Natural killer cell treated with Interleukin-12 subunit alpha and Interleukin-12 subunit beta and Interleukin-15 and Interleukin-18, amount 100 ng/mL, for 72 hours (primary cell): Measurements from ENCODE around the gene WWC2. TPM values are rescaled to one million over a fixed set of nuclear protein-coding genes. Genes with fewer than 3 reads are reported as not detected.
A peak's percentile ranks its signal among the peaks of the same experiment; 100 is the strongest.

Experiments used
- ATAC-seq, 2 donors: fragments of 150-1000 bp; cut with Tn5 transposase in 1 of 2; sonication (Bioruptor Pico), chemical (Tn5 transposase) in 1 of 2; 2 replicates each; pipeline ENCODE4 v1.10.0; 2021
- DNase-seq: peaks from one replicate; pipeline ENCODE4 v3.0.0; 2022; ENCODE audit warnings: low spot score
- H3K27ac Mint-ChIP-seq, 2 donors: 1 replicate in 1 of 2; 2 replicates in 1 of 2; pipeline ENCODE4 v1.8.0; 2022; ENCODE audit warnings: mixed read lengths in 2 of 2, mild to moderate bottlenecking in 1 of 2, moderate library complexity in 1 of 2
- H3K27me3 Mint-ChIP-seq, 2 donors: 1 replicate in 1 of 2; 2 replicates in 1 of 2; pipeline ENCODE4 v1.8.0; 2022; ENCODE audit warnings: mixed read lengths in 2 of 2
- H3K36me3 Mint-ChIP-seq: one replicate; pipeline ENCODE4 v1.8.0; 2022; ENCODE audit warnings: mixed read lengths
- H3K4me1 Mint-ChIP-seq, 2 donors: 1 replicate in 1 of 2; 2 replicates in 1 of 2; pipeline ENCODE4 v1.8.0; 2022; ENCODE audit warnings: low read depth in 2 of 2, mixed read lengths in 2 of 2, mild to moderate bottlenecking in 1 of 2
- H3K4me3 Mint-ChIP-seq: one replicate; pipeline ENCODE4 v1.8.0; 2022; ENCODE audit warnings: mixed read lengths
- H3K9me3 Mint-ChIP-seq: 2 replicates; pipeline ENCODE4 v1.8.0; 2022; ENCODE audit warnings: mixed read lengths
- total RNA-seq, 2 donors: library from RNA; stranded (reverse); gene quantifications; one replicate each; pipeline ENCODE4 v1.2.3, GENCODE V29; 2022

WWC2 gene
- total RNA-seq, 2 donors from 2014 or later = 5.1 to 10.0 TPM

- Mint-ChIP-seq H3K27ac (no peak overlapping the region), H3K27me3 (peaks cover 13 to 17% of the 10 kb centered on the region in 2 donors), H3K4me3 (no peak overlapping the region), H3K4me1 (peaks cover 0 to 8% of the 10 kb centered on the region in 2 donors), H3K36me3 (no peaks in the 10 kb centered on the region), H3K9me3 (peaks cover 2% of the 10 kb centered on the region)
- ATAC-seq (no peak), DNase-seq (no peak)
Measured at GRCh38 chr4:183327827-183328226, 228.8 kb downstream of the WWC2 start.

GRCh38 chr4:183328832-183329231 lies 229.8 kb downstream of the WWC2 start:
- ATAC-seq = no peak
- H3K4me1 Mint-ChIP-seq = peaks cover 3 to 14% of the 10 kb centered on the region in 2 donors
- H3K27ac Mint-ChIP-seq = peak overlapping the region in 1 of 2 donors; percentile 9
- no peak overlapping the region for H3K4me3 Mint-ChIP-seq
- DNase-seq = no peak
- no peaks in the 10 kb centered on the region for H3K36me3 Mint-ChIP-seq
- peaks cover 4% of the 10 kb centered on the region for H3K9me3 Mint-ChIP-seq
- H3K27me3 Mint-ChIP-seq = peaks cover 16 to 20% of the 10 kb centered on the region in 2 donors

GRCh38 chr4:183329244-183329643 lies 230.2 kb downstream of the WWC2 start:
- H3K4me1 Mint-ChIP-seq = peaks cover 7 to 18% of the 10 kb centered on the region in 2 donors
- H3K9me3 Mint-ChIP-seq = peaks cover 4% of the 10 kb centered on the region
- no peak overlapping the region for H3K4me3 Mint-ChIP-seq
- DNase-seq (no peak), ATAC-seq (no peak)
- peak overlapping the region in 1 of 2 donors; percentile 9 for H3K27ac Mint-ChIP-seq
- peaks cover 19 to 21% of the 10 kb centered on the region in 2 donors for H3K27me3 Mint-ChIP-seq
- no peaks in the 10 kb centered on the region for H3K36me3 Mint-ChIP-seq

- Mint-ChIP-seq H3K4me1 (peaks cover 8 to 18% of the 10 kb centered on the region in 2 donors), H3K27ac (no peak overlapping the region), H3K4me3 (no peak overlapping the region), H3K9me3 (peaks cover 4% of the 10 kb centered on the region), H3K27me3 (peaks cover 16 to 19% of the 10 kb centered on the region in 2 donors), H3K36me3 (no peaks in the 10 kb centered on the region)
- DNase-seq (no peak), ATAC-seq (no peak)
Measured at GRCh38 chr4:183329954-183330742, 231.1 kb downstream of the WWC2 start.

- peaks cover 4% of the 10 kb centered on the region for H3K36me3 Mint-ChIP-seq
- H3K4me1 Mint-ChIP-seq = peaks cover 15 to 23% of the 10 kb centered on the region in 2 donors
- H3K9me3 Mint-ChIP-seq = peaks cover 4% of the 10 kb centered on the region
- no peak for DNase-seq
- peaks cover 16 to 19% of the 10 kb centered on the region in 2 donors for H3K27me3 Mint-ChIP-seq
- H3K27ac Mint-ChIP-seq = no peak overlapping the region
- no peak overlapping the region for H3K4me3 Mint-ChIP-seq
- ATAC-seq = peak in 1 of 2 donors; percentile 7
Measured at GRCh38 chr4:183330841-183331240, 231.8 kb downstream of the WWC2 start.

GRCh38 chr4:183332447-183332846 lies 233.4 kb downstream of the WWC2 start:
- peaks cover 4% of the 10 kb centered on the region for H3K9me3 Mint-ChIP-seq
- ATAC-seq = no peak
- H3K4me1 Mint-ChIP-seq = peaks cover 24 to 26% of the 10 kb centered on the region in 2 donors
- DNase-seq = no peak
- H3K27me3 Mint-ChIP-seq = peaks cover 16 to 19% of the 10 kb centered on the region in 2 donors
- H3K4me3 Mint-ChIP-seq = no peak overlapping the region
- peaks cover 4% of the 10 kb centered on the region for H3K36me3 Mint-ChIP-seq
- H3K27ac Mint-ChIP-seq = no peak overlapping the region

GRCh38 chr4:183333202-183333601 lies 234.1 kb downstream of the WWC2 start:
- no peak for ATAC-seq
- Mint-ChIP-seq H3K4me3 (no peak overlapping the region), H3K36me3 (peaks cover 4% of the 10 kb centered on the region), H3K9me3 (peaks cover 4% of the 10 kb centered on the region), H3K27ac (peak overlapping the region in 1 of 2 donors; percentile 24), H3K27me3 (peaks cover 16 to 19% of the 10 kb centered on the region in 2 donors), H3K4me1 (peaks cover 28 to 31% of the 10 kb centered on the region in 2 donors)
- no peak for DNase-seq

GRCh38 chr4:183333983-183334382 lies 234.9 kb downstream of the WWC2 start:
- H3K4me1 Mint-ChIP-seq = peaks cover 28 to 32% of the 10 kb centered on the region in 2 donors
- H3K4me3 Mint-ChIP-seq = peak overlapping the region; percentile 20
- peak overlapping the region in 1 of 2 donors; percentile 24 for H3K27ac Mint-ChIP-seq
- peaks cover 4% of the 10 kb centered on the region for H3K9me3 Mint-ChIP-seq
- ATAC-seq (no peak), DNase-seq (no peak)
- peaks cover 16 to 19% of the 10 kb centered on the region in 2 donors for H3K27me3 Mint-ChIP-seq
- peaks cover 4% of the 10 kb centered on the region for H3K36me3 Mint-ChIP-seq

- Mint-ChIP-seq H3K4me3 (peak overlapping the region; percentile 73), H3K4me1 (peaks cover 28 to 36% of the 10 kb centered on the region in 2 donors), H3K36me3 (peaks cover 4% of the 10 kb centered on the region)
Measured at GRCh38 chr4:183335369-183335940, 236.4 kb downstream of the WWC2 start.

GRCh38 chr4:183337349-183337748 lies 238.3 kb downstream of the WWC2 start:
- peaks cover 28 to 38% of the 10 kb centered on the region in 2 donors for H3K4me1 Mint-ChIP-seq
- ATAC-seq (peak; percentile 23 to 53), DNase-seq (no peak)
- peak overlapping the region; percentile 47 to 56 for H3K27ac Mint-ChIP-seq
- H3K9me3 Mint-ChIP-seq = peaks cover 4% of the 10 kb centered on the region
- H3K36me3 Mint-ChIP-seq = peaks cover 4% of the 10 kb centered on the region
- peaks cover 16% of the 10 kb centered on the region in 2 donors for H3K27me3 Mint-ChIP-seq
- H3K4me3 Mint-ChIP-seq = no peak overlapping the region

More at GRCh38 chr4:183335369-183335940, 236.4 kb downstream of the WWC2 start:
- Mint-ChIP-seq H3K27ac (peak overlapping the region; percentile 83 to 90), H3K9me3 (peaks cover 4% of the 10 kb centered on the region), H3K27me3 (peaks cover 19% of the 10 kb centered on the region in 2 donors)
- ATAC-seq (peak; percentile 63 to 68), DNase-seq (no peak)

GRCh38 chr4:183337833-183338232 lies 238.8 kb downstream of the WWC2 start:
- no peak for DNase-seq

GRCh38 chr4:183342541-183343533 lies 243.8 kb downstream of the WWC2 start:
- Mint-ChIP-seq H3K27me3 (peaks cover 7% of the 10 kb centered on the region in 2 donors), H3K4me3 (peak overlapping the region; percentile 50), H3K27ac (no peak overlapping the region), H3K36me3 (no peaks in the 10 kb centered on the region), H3K9me3 (no peaks in the 10 kb centered on the region), H3K4me1 (peaks cover 4 to 14% of the 10 kb centered on the region in 2 donors)
- ATAC-seq (peak; percentile 59 to 71), DNase-seq (peak; percentile 58)

More at GRCh38 chr4:183337833-183338232, 238.8 kb downstream of the WWC2 start:
- peak overlapping the region; percentile 47 to 56 for H3K27ac Mint-ChIP-seq
- H3K36me3 Mint-ChIP-seq = peaks cover 4% of the 10 kb centered on the region
- H3K27me3 Mint-ChIP-seq = peaks cover 11% of the 10 kb centered on the region in 2 donors
- H3K4me1 Mint-ChIP-seq = peaks cover 23 to 38% of the 10 kb centered on the region in 2 donors
- peaks cover 2% of the 10 kb centered on the region for H3K9me3 Mint-ChIP-seq
- no peak overlapping the region for H3K4me3 Mint-ChIP-seq
- no peak for ATAC-seq

GRCh38 chr4:183343730-183344129 lies 244.7 kb downstream of the WWC2 start:
- H3K36me3 Mint-ChIP-seq = no peaks in the 10 kb centered on the region
- H3K27me3 Mint-ChIP-seq = peaks cover 7 to 10% of the 10 kb centered on the region in 2 donors
- DNase-seq (no peak), ATAC-seq (no peak)
- H3K9me3 Mint-ChIP-seq = no peaks in the 10 kb centered on the region
- H3K27ac Mint-ChIP-seq = no peak overlapping the region
- peaks cover 7 to 12% of the 10 kb centered on the region in 2 donors for H3K4me1 Mint-ChIP-seq
- peak overlapping the region; percentile 44 for H3K4me3 Mint-ChIP-seq
